Karpas-422 (cell line): ENCODE data around the gene SAMD3. TPM values are rescaled to one million over a fixed set of nuclear protein-coding genes. Genes with fewer than 3 reads are reported as not detected.
"Not testable (repeated sequence)": the region's sequence is repeated elsewhere in the genome, so short reads cannot be mapped to it uniquely, and the experiment has no call there.

Source experiments
- DNase-seq: peaks from one replicate; pipeline ENCODE4 v3.0.0-alpha.2; 2015
- H2AFZ ChIP-seq: fragments of 200-600 bp; sonication (generic); 2 replicates; pipeline ENCODE4 v1.6.1; 2014; ENCODE audit warnings: antibody characterized with exemption, low read length, mixed read lengths
- H3K27ac ChIP-seq: fragments of 200-600 bp; sonication (generic); 2 replicates; pipeline ENCODE4 v1.5.1; 2014; ENCODE audit warnings: mild to moderate bottlenecking, low read length, moderate library complexity
- H3K27me3 ChIP-seq: fragments of 200-600 bp; sonication (generic); 2 replicates; pipeline ENCODE4 v1.6.1; 2014; ENCODE audit warnings: low read length, mixed read lengths
- H3K36me3 ChIP-seq: fragments of 200-600 bp; sonication (generic); 2 replicates; pipeline ENCODE4 v1.6.1; 2014; ENCODE audit warnings: low read length, mixed read lengths; ENCODE audit not compliant: insufficient read depth
- H3K4me1 ChIP-seq: fragments of 200-600 bp; sonication (generic); 2 replicates; pipeline ENCODE4 v1.6.1; 2014; ENCODE audit warnings: mild to moderate bottlenecking, low read length, mixed read lengths
- H3K4me2 ChIP-seq: fragments of 200-600 bp; sonication (generic); 2 replicates; pipeline ENCODE4 v1.6.1; 2014; ENCODE audit warnings: low read length, low read depth, mild to moderate bottlenecking; ENCODE audit not compliant: poor library complexity, severe bottlenecking
- H3K4me3 ChIP-seq: fragments of 200-600 bp; sonication (generic); 2 replicates; pipeline ENCODE4 v1.5.1; 2014; ENCODE audit warnings: mild to moderate bottlenecking, antibody characterized with exemption, low read length, mixed read lengths
- H3K79me2 ChIP-seq: fragments of 200-600 bp; sonication (generic); 2 replicates; pipeline ENCODE4 v1.6.1; 2014; ENCODE audit warnings: mild to moderate bottlenecking, low read length, mixed read lengths
- H3K9ac ChIP-seq: fragments of 200-600 bp; sonication (generic); 2 replicates; pipeline ENCODE4 v1.6.0; 2014; ENCODE audit warnings: low read length
- H3K9me2 ChIP-seq: fragments of 200-600 bp; sonication (generic), shearing (Covaris generic); replicated peaks from 2 replicates; pipeline ENCODE4 v1.6.0; 2014; ENCODE audit warnings: mild to moderate bottlenecking, low read length, moderate library complexity; ENCODE audit not compliant: insufficient read depth
- H3K9me3 ChIP-seq: fragments of 300-700, 200-600 bp; sonication (generic); 2 replicates; pipeline ENCODE4 v1.6.1; 2014; ENCODE audit warnings: low read length, mixed read lengths
- H4K20me1 ChIP-seq: fragments of 200-600 bp; sonication (generic); 2 replicates; pipeline ENCODE4 v1.6.1; 2014; ENCODE audit warnings: mild to moderate bottlenecking, antibody characterized with exemption, low read length, low read depth; ENCODE audit not compliant: insufficient read depth
- total RNA-seq: library from RNA; depleted of rRNA; stranded (reverse); fragments of >200 nt; shearing (Covaris generic); gene quantifications from 2 replicates; pipeline ENCODE4 v1.2.3, GENCODE V29; 2014; ENCODE audit warnings: low replicate concordance

SAMD3 gene
- total RNA-seq, 1 experiment from 2014 or later = not detected

- H3K79me2 ChIP-seq = no peaks in the 10 kb centered on the region
- no peaks in the 10 kb centered on the region for H3K9me3 ChIP-seq
- no peak overlapping the region for H3K4me3 ChIP-seq
- no peak overlapping the region for H3K27ac ChIP-seq
- H3K9me2 ChIP-seq = no peaks in the 10 kb centered on the region
- H3K36me3 ChIP-seq = no peaks in the 10 kb centered on the region
- DNase-seq = no peak
- no peak overlapping the region for H3K4me2 ChIP-seq
- no peak overlapping the region for H3K9ac ChIP-seq
- no peaks in the 10 kb centered on the region for H3K4me1 ChIP-seq
- no peak overlapping the region for H2AFZ ChIP-seq
- no peaks in the 10 kb centered on the region for H4K20me1 ChIP-seq
- no peaks in the 10 kb centered on the region for H3K27me3 ChIP-seq
Measured at GRCh38 chr6:130129762-130130246, 92.9 kb downstream of the SAMD3 start.

- no peaks in the 10 kb centered on the region for H4K20me1 ChIP-seq
- no peaks in the 10 kb centered on the region for H3K9me2 ChIP-seq
- H3K4me3 ChIP-seq = no peak overlapping the region
- H2AFZ ChIP-seq = no peak overlapping the region
- H3K27ac ChIP-seq = no peak overlapping the region
- no peaks in the 10 kb centered on the region for H3K9me3 ChIP-seq
- no peak overlapping the region for H3K4me2 ChIP-seq
- no peaks in the 10 kb centered on the region for H3K4me1 ChIP-seq
- no peak overlapping the region for H3K9ac ChIP-seq
- no peaks in the 10 kb centered on the region for H3K36me3 ChIP-seq
- DNase-seq = no peak
- H3K79me2 ChIP-seq = no peaks in the 10 kb centered on the region
- H3K27me3 ChIP-seq = no peaks in the 10 kb centered on the region
Measured at GRCh38 chr6:130128326-130128725, 94.4 kb downstream of the SAMD3 start.

- no peaks in the 10 kb centered on the region for H3K9me2 ChIP-seq
Measured at GRCh38 chr6:130127195-130127594, 95.6 kb downstream of the SAMD3 start.

GRCh38 chr6:130122243-130122642, 100.5 kb downstream of the SAMD3 start:
- H3K4me1 ChIP-seq = peaks cover 32% of the 10 kb centered on the region
- no peak overlapping the region for H3K27ac ChIP-seq
- no peaks in the 10 kb centered on the region for H3K9me3 ChIP-seq
- no peak overlapping the region for H3K4me3 ChIP-seq
- no peak overlapping the region for H3K9ac ChIP-seq
- no peaks in the 10 kb centered on the region for H3K27me3 ChIP-seq
- no peaks in the 10 kb centered on the region for H4K20me1 ChIP-seq
- H2AFZ ChIP-seq = no peak overlapping the region
- no peaks in the 10 kb centered on the region for H3K79me2 ChIP-seq
- DNase-seq = no peak
- no peaks in the 10 kb centered on the region for H3K36me3 ChIP-seq
- no peak overlapping the region for H3K4me2 ChIP-seq
- no peaks in the 10 kb centered on the region for H3K9me2 ChIP-seq

More at GRCh38 chr6:130127195-130127594, 95.6 kb downstream of the SAMD3 start:
- H3K27me3 ChIP-seq = no peaks in the 10 kb centered on the region
- DNase-seq = no peak
- H3K4me1 ChIP-seq = 0 out of 2 replicates have a peak, but pooled peaks cover 2% of the 10 kb centered on the region
- no peak overlapping the region for H3K27ac ChIP-seq
- no peak overlapping the region for H3K4me3 ChIP-seq
- H2AFZ ChIP-seq = no peak overlapping the region
- no peaks in the 10 kb centered on the region for H4K20me1 ChIP-seq
- H3K36me3 ChIP-seq = no peaks in the 10 kb centered on the region
- H3K9me3 ChIP-seq = no peaks in the 10 kb centered on the region
- H3K4me2 ChIP-seq = no peak overlapping the region
- H3K9ac ChIP-seq = no peak overlapping the region
- no peaks in the 10 kb centered on the region for H3K79me2 ChIP-seq

GRCh38 chr6:130120731-130121130, 102.0 kb downstream of the SAMD3 start:
- H3K9me2 ChIP-seq = no peaks in the 10 kb centered on the region
- H2AFZ ChIP-seq = no peak overlapping the region

GRCh38 chr6:130119211-130119610, 103.5 kb downstream of the SAMD3 start:
- no peaks in the 10 kb centered on the region for H3K36me3 ChIP-seq
- peak overlapping the region; percentile 78; the same call in 1 of the 2 replicates for H3K27ac ChIP-seq
- no peak overlapping the region for H2AFZ ChIP-seq
- no peak overlapping the region for H3K9ac ChIP-seq
- no peaks in the 10 kb centered on the region for H3K79me2 ChIP-seq
- H3K4me1 ChIP-seq = peaks cover 57% of the 10 kb centered on the region
- no peaks in the 10 kb centered on the region for H3K9me2 ChIP-seq
- H3K4me2 ChIP-seq = no peak overlapping the region
- H3K27me3 ChIP-seq = no peaks in the 10 kb centered on the region
- no peaks in the 10 kb centered on the region for H4K20me1 ChIP-seq
- no peak for DNase-seq
- H3K4me3 ChIP-seq = no peak overlapping the region
- H3K9me3 ChIP-seq = no peaks in the 10 kb centered on the region

More at GRCh38 chr6:130120731-130121130, 102.0 kb downstream of the SAMD3 start:
- H3K27ac ChIP-seq = 0 out of 2 replicates have a peak overlapping the region, but pooled peaks have one; percentile 4
- H3K9ac ChIP-seq = no peak overlapping the region
- no peaks in the 10 kb centered on the region for H3K9me3 ChIP-seq
- H3K4me1 ChIP-seq = peaks cover 41% of the 10 kb centered on the region
- no peak overlapping the region for H3K4me2 ChIP-seq
- H3K27me3 ChIP-seq = no peaks in the 10 kb centered on the region
- no peaks in the 10 kb centered on the region for H3K79me2 ChIP-seq
- H4K20me1 ChIP-seq = no peaks in the 10 kb centered on the region
- H3K4me3 ChIP-seq = no peak overlapping the region
- no peaks in the 10 kb centered on the region for H3K36me3 ChIP-seq
- no peak for DNase-seq

GRCh38 chr6:130118236-130118635, 104.5 kb downstream of the SAMD3 start:
- no peaks in the 10 kb centered on the region for H4K20me1 ChIP-seq
- H3K4me2 ChIP-seq = peak overlapping the region; percentile 44
- H2AFZ ChIP-seq = peak overlapping the region; percentile 3; the same call in 1 of the 2 replicates
- H3K4me3 ChIP-seq = no peak overlapping the region
- no peaks in the 10 kb centered on the region for H3K9me2 ChIP-seq
- no peaks in the 10 kb centered on the region for H3K9me3 ChIP-seq
- no peaks in the 10 kb centered on the region for H3K79me2 ChIP-seq
- no peaks in the 10 kb centered on the region for H3K27me3 ChIP-seq
- H3K36me3 ChIP-seq = no peaks in the 10 kb centered on the region
- peak overlapping the region; percentile 20; the same call in 1 of the 2 replicates for H3K9ac ChIP-seq
- DNase-seq = peak; percentile 71
- H3K27ac ChIP-seq = peak overlapping the region; percentile 78
- peaks cover 66% of the 10 kb centered on the region for H3K4me1 ChIP-seq

GRCh38 chr6:130117187-130117701, 105.5 kb downstream of the SAMD3 start:
- not testable (repeated sequence) for H3K27me3 ChIP-seq, H3K9me2 ChIP-seq, H3K36me3 ChIP-seq, H3K4me3 ChIP-seq, H3K9me3 ChIP-seq, H3K9ac ChIP-seq, H3K4me2 ChIP-seq, H4K20me1 ChIP-seq, H3K79me2 ChIP-seq, H2AFZ ChIP-seq, DNase-seq
- Histone ChIP-seq H3K27ac (peak overlapping the region; percentile 78; the same call in 1 of the 2 replicates), H3K4me1 (peaks cover 66% of the 10 kb centered on the region)
